Loucy (cell line): ENCODE measurements around the gene JAG2.

ENCODE experiments used
- H2AFZ ChIP-seq: fragments of 200-600 bp; sonication (generic); 2 replicates; pipeline ENCODE4 v1.6.0; 2016; ENCODE audit warnings: antibody characterized with exemption, mild to moderate bottlenecking, low read length, moderate library complexity
- H3F3A ChIP-seq: fragments of 200-600 bp; 2 replicates; pipeline ENCODE4 v1.6.0; 2016; ENCODE audit warnings: antibody characterized with exemption, low read depth, mild to moderate bottlenecking
- H3K27me3 ChIP-seq: fragments of 200-600 bp; sonication (generic); 2 replicates; pipeline ENCODE4 v1.6.1; 2014; ENCODE audit warnings: low read length, mild to moderate bottlenecking; ENCODE audit not compliant: insufficient read depth, poor library complexity, severe bottlenecking
- H3K36me3 ChIP-seq: fragments of 200-600 bp; sonication (generic); 2 replicates; pipeline ENCODE4 v1.6.1; 2016; ENCODE audit warnings: low read length; ENCODE audit not compliant: insufficient read depth
- H3K4me1 ChIP-seq: fragments of 200-600 bp; sonication (generic); 2 replicates; pipeline ENCODE4 v1.5.1; 2014; ENCODE audit warnings: low read length, mild to moderate bottlenecking; ENCODE audit not compliant: insufficient read depth, poor library complexity, severe bottlenecking
- H3K4me2 ChIP-seq: fragments of 200-600 bp; sonication (generic); 2 replicates; pipeline ENCODE4 v1.6.0; 2014; ENCODE audit warnings: antibody characterized with exemption, low read length, low read depth, mild to moderate bottlenecking; ENCODE audit not compliant: poor library complexity, severe bottlenecking
- H3K4me3 ChIP-seq: fragments of 200-600 bp; sonication (generic); 2 replicates; pipeline ENCODE4 v1.5.1; 2014; ENCODE audit warnings: low read length, mild to moderate bottlenecking, mixed read lengths; ENCODE audit not compliant: poor library complexity, severe bottlenecking
- H3K79me2 ChIP-seq: fragments of 200-600 bp; sonication (generic); 2 replicates; pipeline ENCODE4 v1.6.1; 2014; ENCODE audit warnings: low read length; ENCODE audit not compliant: insufficient read depth
- H3K9ac ChIP-seq: fragments of 200-600 bp; sonication (generic); 2 replicates; pipeline ENCODE4 v1.6.0; 2014; ENCODE audit warnings: mild to moderate bottlenecking, low read depth, low read length, moderate library complexity; ENCODE audit not compliant: poor library complexity, severe bottlenecking
- H3K9me2 ChIP-seq: fragments of 200-600 bp; sonication (generic); replicated peaks from 2 replicates; pipeline ENCODE4 v1.6.1; 2016; ENCODE audit warnings: low read depth, low read length, mixed read lengths
- H3K9me3 ChIP-seq: fragments of 200-600 bp; sonication (generic); 2 replicates; pipeline ENCODE4 v1.6.1; 2014; ENCODE audit warnings: mild to moderate bottlenecking, antibody characterized with exemption, low read length, low read depth; ENCODE audit not compliant: insufficient read depth
- H4K20me1 ChIP-seq: fragments of 200-600 bp; sonication (generic); 2 replicates; pipeline ENCODE4 v1.6.0; 2014; ENCODE audit warnings: antibody characterized with exemption, low read length, mild to moderate bottlenecking; ENCODE audit not compliant: insufficient read depth, poor library complexity, severe bottlenecking
- CTCF ChIP-seq: fragments of 200-600 bp; sonication (generic); conservative IDR thresholded peaks from 2 replicates; pipeline ENCODE4 v1.5.1; 2014; ENCODE audit warnings: mild to moderate bottlenecking, antibody characterized with exemption, low read length
- EZH2phosphoT487 ChIP-seq: fragments of 200-600 bp; IDR thresholded peaks from 2 replicates; pipeline ENCODE4 v1.6.1; 2018; ENCODE audit warnings: antibody characterized with exemption, mild to moderate bottlenecking, moderate library complexity, borderline replicate concordance

Gene JAG2

GRCh38 chr14:105187935-105188524, 19.5 kb upstream of the JAG2 start:
- H3K9me3 ChIP-seq, result no peaks in the 10 kb centered on the region
- H3K9ac ChIP-seq, result no peak overlapping the region
- TF ChIP-seq EZH2phosphoT487 (no peak), CTCF (peak; percentile 70)
- H3K36me3 ChIP-seq, result no peaks in the 10 kb centered on the region
- H3K9me2 ChIP-seq, result no peaks in the 10 kb centered on the region
- no peaks in the 10 kb centered on the region for H3K4me1 ChIP-seq
- H3K27me3 ChIP-seq, result no peaks in the 10 kb centered on the region
- no peak overlapping the region for H3K4me3 ChIP-seq
- no peak overlapping the region for H2AFZ ChIP-seq
- no peaks in the 10 kb centered on the region for H3K79me2 ChIP-seq
- H4K20me1 ChIP-seq, result no peaks in the 10 kb centered on the region
- no peak overlapping the region for H3K4me2 ChIP-seq
- no peaks in the 10 kb centered on the region for H3F3A ChIP-seq

- H3K9ac ChIP-seq, result no peak overlapping the region
- H2AFZ ChIP-seq, result no peak overlapping the region
- TF ChIP-seq CTCF, result no peak
- no peak for TF ChIP-seq EZH2phosphoT487
- H3F3A ChIP-seq, result no peaks in the 10 kb centered on the region
- H3K4me2 ChIP-seq, result no peak overlapping the region
- H4K20me1 ChIP-seq, result no peaks in the 10 kb centered on the region
- no peaks in the 10 kb centered on the region for H3K9me3 ChIP-seq
- no peaks in the 10 kb centered on the region for H3K36me3 ChIP-seq
- H3K4me3 ChIP-seq, result no peak overlapping the region
- H3K4me1 ChIP-seq, result no peaks in the 10 kb centered on the region
- H3K27me3 ChIP-seq, result no peaks in the 10 kb centered on the region
- no peaks in the 10 kb centered on the region for H3K9me2 ChIP-seq
- no peaks in the 10 kb centered on the region for H3K79me2 ChIP-seq
These were observed 18.5 kb upstream of the JAG2 start for GRCh38 chr14:105187116-105187515.

GRCh38 chr14:105185973-105186372, 17.4 kb upstream of the JAG2 start:
- Histone ChIP-seq H2AFZ (no peak overlapping the region), H3F3A (no peaks in the 10 kb centered on the region), H3K9me3 (no peaks in the 10 kb centered on the region), H3K4me2 (no peak overlapping the region), H3K27me3 (no peaks in the 10 kb centered on the region), H4K20me1 (no peaks in the 10 kb centered on the region), H3K9ac (no peak overlapping the region), H3K9me2 (no peaks in the 10 kb centered on the region), H3K36me3 (no peaks in the 10 kb centered on the region), H3K4me1 (peaks cover 6% of the 10 kb centered on the region), H3K79me2 (no peaks in the 10 kb centered on the region), H3K4me3 (no peak overlapping the region)
- TF ChIP-seq CTCF (no peak), EZH2phosphoT487 (no peak)
